Esophagus squamous epithelium (tissue), 5 donors: Measurements from ENCODE around the gene OR9K2. TPM values are rescaled to one million over a fixed set of nuclear protein-coding genes. Genes with fewer than 3 reads are reported as not detected.
A peak's percentile ranks its signal among the peaks of the same experiment; 100 is the strongest.
"Not testable (repeated sequence)": the region's sequence is repeated elsewhere in the genome, so short reads cannot be mapped to it uniquely, and the experiment has no call there.

Source experiments
- DNase-seq: peaks from one replicate; lab custom pipeline; 2025; lab: John Stamatoyannopoulos, UW
- H3K27ac ChIP-seq, 4 donors: fragments of 200-600 bp; sonication (generic); one replicate each; pipeline ENCODE4 v1.5.1; 2016 to 2019; ENCODE audit warnings: mild to moderate bottlenecking in 1 of 4
- H3K27me3 ChIP-seq, 4 donors: fragments of 200-600 bp; sonication (generic); 1 replicate in 3 of 4; 2 replicates in 1 of 4; pipeline versions ENCODE4 v1.5.1 to v1.6.0; 2017 to 2021; ENCODE audit warnings: antibody characterized with exemption in 1 of 4
- H3K36me3 ChIP-seq, 3 donors: fragments of 200-600 bp; sonication (generic); one replicate each; pipeline ENCODE4 v1.5.1; 2016 to 2019
- H3K4me1 ChIP-seq, 3 donors: fragments of 200-600 bp; sonication (generic); one replicate each; pipeline ENCODE4 v1.5.1; 2017 to 2019
- H3K4me3 ChIP-seq, 4 donors: fragments of 200-600 bp; sonication (generic); 1 replicate in 3 of 4; 2 replicates in 1 of 4; pipeline ENCODE4 v1.5.1; 2016 to 2019; ENCODE audit warnings: mild to moderate bottlenecking in 2 of 4, moderate library complexity in 1 of 4
- H3K9me3 ChIP-seq, 3 donors: fragments of 200-600 bp; sonication (generic); one replicate each; pipeline ENCODE4 v1.5.1; 2016 to 2019
- POLR2A ChIP-seq, 4 donors: fragments of 450-650 bp; IDR thresholded peaks; one replicate each; pipeline ENCODE4 v1.6.1; 2017; ENCODE audit warnings: antibody characterized with exemption in 4 of 4, mild to moderate bottlenecking in 4 of 4, moderate library complexity in 3 of 4
- WGBS, 2 donors: methylation state at CpG; one replicate each; pipeline ENCODE4 v1.1.5; 2018; 5-methylcytosine and 5-hydroxymethylcytosine counted together
- intact Hi-C: fragments of 100-400 bp; cut with DNase I; formaldehyde crosslinking; loops from one replicate; pipeline ENCODE4 v1.15.0; 2022
- total RNA-seq, 4 donors: library from RNA; depleted of rRNA; stranded (reverse); fragments of >200 nt; gene quantifications; one replicate each; pipeline ENCODE4 v1.1.0, GENCODE V29; 2016
- TF ChIP-seq, protein P1 (sequence below), 6 experiments: fragments of 450-650 bp in 4 of 6; fragments of 200-600 bp in 2 of 6; sonication (generic) in 2 of 6; IDR thresholded peaks; one replicate each; pipeline ENCODE4 v1.5.1; 2016 to 2019; ENCODE audit warnings: antibody characterized with exemption in 6 of 6, mild to moderate bottlenecking in 4 of 6, moderate library complexity in 4 of 6
- donor health status: DM: yes; HTN: yes; CAD: no.

The OR9K2 gene
- total RNA-seq, 4 donors from 2014 or later: not detected

DNA sequence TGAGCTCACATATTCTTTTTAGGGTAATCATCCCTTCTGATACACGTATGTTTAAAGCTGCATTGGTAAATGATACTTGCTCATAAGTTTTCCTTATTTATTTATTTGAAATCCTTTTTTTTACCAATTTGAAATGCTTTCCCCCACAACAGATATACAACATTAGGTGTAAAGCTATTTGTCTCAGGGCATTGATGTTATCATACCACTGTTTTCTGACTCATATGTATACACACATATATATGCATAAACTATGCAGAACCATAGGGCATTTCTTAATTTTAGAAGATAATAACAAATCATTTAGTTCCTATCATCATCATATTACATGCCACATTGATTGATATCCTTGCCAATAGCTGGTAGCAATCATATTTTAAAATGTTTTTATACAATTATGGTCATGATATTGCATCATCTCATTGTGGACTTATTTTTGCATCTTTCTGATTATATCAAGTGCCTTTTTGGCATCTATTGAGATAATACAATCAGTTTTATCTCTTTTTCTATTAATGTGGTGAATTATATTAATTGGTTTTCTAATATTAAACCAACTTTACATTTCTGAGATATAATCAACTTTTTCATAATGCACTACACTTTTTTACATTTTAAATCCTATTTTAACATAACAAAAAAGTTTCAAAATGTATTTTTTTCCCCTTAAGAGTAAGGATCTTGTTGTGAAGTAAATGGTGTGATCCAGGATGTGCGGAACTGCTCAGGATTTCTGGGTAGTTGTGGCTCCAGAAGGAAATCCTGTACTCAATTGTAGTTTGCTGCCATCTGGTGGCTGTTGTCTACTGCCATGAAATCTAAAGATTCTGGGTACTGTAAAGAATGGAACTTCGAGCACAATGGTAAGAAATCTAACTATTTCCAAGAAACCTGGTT lies 16.7 kb downstream of the OR9K2 start:
- H3K9me3 ChIP-seq: no peaks in the 10 kb centered on the region
- intact Hi-C loops: no loop called here
- H3K4me3 ChIP-seq: no peak overlapping the region
- H3K27me3 ChIP-seq: no peaks in the 10 kb centered on the region
- no peak overlapping the region for H3K27ac ChIP-seq
- DNase-seq: no peak
- no peaks in the 10 kb centered on the region for H3K4me1 ChIP-seq
- no peaks in the 10 kb centered on the region for H3K36me3 ChIP-seq
- no peak for TF ChIP-seq POLR2A (IDR thresholded peaks at IDR 0.05)
- TF ChIP-seq, protein P1, sequence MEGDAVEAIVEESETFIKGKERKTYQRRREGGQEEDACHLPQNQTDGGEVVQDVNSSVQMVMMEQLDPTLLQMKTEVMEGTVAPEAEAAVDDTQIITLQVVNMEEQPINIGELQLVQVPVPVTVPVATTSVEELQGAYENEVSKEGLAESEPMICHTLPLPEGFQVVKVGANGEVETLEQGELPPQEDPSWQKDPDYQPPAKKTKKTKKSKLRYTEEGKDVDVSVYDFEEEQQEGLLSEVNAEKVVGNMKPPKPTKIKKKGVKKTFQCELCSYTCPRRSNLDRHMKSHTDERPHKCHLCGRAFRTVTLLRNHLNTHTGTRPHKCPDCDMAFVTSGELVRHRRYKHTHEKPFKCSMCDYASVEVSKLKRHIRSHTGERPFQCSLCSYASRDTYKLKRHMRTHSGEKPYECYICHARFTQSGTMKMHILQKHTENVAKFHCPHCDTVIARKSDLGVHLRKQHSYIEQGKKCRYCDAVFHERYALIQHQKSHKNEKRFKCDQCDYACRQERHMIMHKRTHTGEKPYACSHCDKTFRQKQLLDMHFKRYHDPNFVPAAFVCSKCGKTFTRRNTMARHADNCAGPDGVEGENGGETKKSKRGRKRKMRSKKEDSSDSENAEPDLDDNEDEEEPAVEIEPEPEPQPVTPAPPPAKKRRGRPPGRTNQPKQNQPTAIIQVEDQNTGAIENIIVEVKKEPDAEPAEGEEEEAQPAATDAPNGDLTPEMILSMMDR (IDR thresholded peaks at IDR 0.05): peak; percentile 30 to 59 (median 36)
- WGBS, 2 donors: 37 to 44% methylated on average over 3 of the region's 3 CpGs

DNA sequence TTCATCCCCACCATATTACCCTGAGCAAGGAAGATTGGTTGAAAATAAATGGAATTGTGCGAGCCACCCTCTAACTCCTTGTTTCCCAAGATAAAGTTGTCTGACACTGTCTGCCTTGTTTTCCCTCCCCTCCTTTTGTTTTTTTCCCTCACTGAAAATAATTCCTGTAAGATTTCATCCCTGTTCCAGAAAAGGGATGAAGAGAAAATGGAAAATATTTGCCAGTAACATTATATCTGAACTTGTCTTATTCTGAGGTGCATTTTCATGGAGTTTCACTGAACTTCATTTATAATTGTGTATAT lies 17.3 kb downstream of the OR9K2 start:
- 36 to 41% methylated on average over 1 of the region's 1 CpG for WGBS, 2 donors
- no peak for DNase-seq
- Histone ChIP-seq H3K9me3 (no peaks in the 10 kb centered on the region), H3K36me3 (no peaks in the 10 kb centered on the region), H3K27me3 (no peaks in the 10 kb centered on the region), H3K4me3 (no peak overlapping the region), H3K4me1 (no peaks in the 10 kb centered on the region), H3K27ac (no peak overlapping the region)
- intact Hi-C loops: no loop called here
- TF ChIP-seq POLR2A (IDR thresholded peaks at IDR 0.05): no peak
- TF ChIP-seq, protein P1 (IDR thresholded peaks at IDR 0.05): no peak

DNA sequence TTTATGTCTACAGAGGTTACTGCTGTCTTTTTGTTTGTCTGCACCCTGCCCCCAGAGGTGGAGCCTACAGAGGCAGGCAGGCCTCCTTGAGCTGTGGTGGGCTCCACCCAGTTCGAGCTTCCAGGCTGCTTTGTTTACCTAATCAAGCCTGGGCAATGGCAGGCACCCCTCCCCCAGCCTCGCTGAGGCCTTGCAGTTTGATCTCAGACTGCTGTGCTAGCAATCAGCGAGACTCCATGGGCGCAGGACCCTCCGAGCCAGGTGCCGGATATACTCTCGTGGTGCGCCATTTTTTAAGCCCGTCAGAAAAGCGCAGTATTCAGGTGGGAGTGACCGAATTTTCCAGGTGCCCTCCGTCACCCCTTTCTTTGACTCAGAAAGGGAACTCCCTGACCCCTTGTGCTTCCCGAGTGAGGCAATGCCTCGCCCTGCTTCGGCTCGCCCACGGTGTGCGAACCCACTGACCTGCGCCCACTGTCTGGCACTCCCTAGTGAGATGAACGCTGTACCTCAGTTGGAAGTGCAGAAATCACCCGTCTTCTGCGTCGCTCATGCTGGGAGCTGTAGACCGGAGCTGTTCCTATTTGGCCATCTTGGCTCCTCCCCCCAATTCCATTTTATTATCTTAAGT lies 40.9 kb downstream of the OR9K2 start:
- H3K27ac ChIP-seq, H3K9me3 ChIP-seq, DNase-seq, H3K4me3 ChIP-seq, H3K4me1 ChIP-seq, H3K36me3 ChIP-seq, H3K27me3 ChIP-seq, intact Hi-C loops: not testable (repeated sequence)
- WGBS, 2 donors: 80 to 86% methylated on average over 14 to 19 of the region's 24 CpGs

DNA sequence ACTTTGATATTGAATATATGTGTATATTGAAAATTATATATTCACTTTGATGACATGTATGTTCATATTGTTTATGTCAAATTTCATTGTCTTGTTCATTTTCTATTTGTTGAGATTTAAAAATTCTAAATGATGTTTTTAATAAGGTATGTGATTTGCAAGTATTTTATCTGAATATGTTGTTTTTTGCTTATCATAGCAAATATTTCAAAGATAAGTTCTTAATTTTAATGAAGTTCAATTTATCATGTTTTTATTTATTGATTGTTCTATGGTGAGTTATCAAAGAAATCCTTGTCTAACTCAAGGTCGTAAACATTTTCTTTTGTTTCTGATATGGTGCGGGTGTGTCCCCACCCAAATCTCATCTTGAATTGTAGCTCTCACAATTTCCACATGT lies 45.2 kb downstream of the OR9K2 start:
- Histone ChIP-seq H3K9me3 (no peaks in the 10 kb centered on the region), H3K27me3 (no peaks in the 10 kb centered on the region), H3K36me3 (no peaks in the 10 kb centered on the region), H3K27ac (no peak overlapping the region), H3K4me3 (no peak overlapping the region), H3K4me1 (no peaks in the 10 kb centered on the region)
- 89% methylated on average over 2 of the region's 2 CpGs for WGBS, 2 donors
- intact Hi-C loops: no loop called here
- no peak for DNase-seq
- no peak for TF ChIP-seq POLR2A (IDR thresholded peaks at IDR 0.05)
- TF ChIP-seq, protein P1 (IDR thresholded peaks at IDR 0.05): no peak

DNA sequence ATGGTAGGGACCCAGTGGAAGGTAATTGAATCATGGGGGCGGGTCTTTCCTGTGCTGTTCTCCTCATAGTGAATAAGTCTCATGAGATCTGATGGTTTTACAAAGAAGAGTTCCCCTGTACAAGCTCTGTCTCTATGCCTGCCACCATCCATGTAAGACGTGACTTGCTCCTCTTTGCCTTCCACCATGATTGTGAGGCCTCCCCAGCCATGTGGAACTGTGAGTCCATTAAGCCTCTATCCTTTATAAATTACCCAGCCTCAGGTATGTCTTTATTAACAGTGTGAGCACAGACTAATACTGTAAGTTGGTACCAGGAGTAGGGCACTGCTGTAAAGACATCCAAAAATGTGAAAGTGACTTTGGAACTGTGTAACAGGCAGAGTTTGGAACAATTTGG lies 45.6 kb downstream of the OR9K2 start:
- H3K27me3 ChIP-seq, intact Hi-C loops, H3K4me3 ChIP-seq, H3K27ac ChIP-seq, H3K4me1 ChIP-seq, H3K9me3 ChIP-seq, H3K36me3 ChIP-seq, DNase-seq: not testable (repeated sequence)
- WGBS, 2 donors: 43 to 52% methylated on average over 2 of the region's 2 CpGs

DNA sequence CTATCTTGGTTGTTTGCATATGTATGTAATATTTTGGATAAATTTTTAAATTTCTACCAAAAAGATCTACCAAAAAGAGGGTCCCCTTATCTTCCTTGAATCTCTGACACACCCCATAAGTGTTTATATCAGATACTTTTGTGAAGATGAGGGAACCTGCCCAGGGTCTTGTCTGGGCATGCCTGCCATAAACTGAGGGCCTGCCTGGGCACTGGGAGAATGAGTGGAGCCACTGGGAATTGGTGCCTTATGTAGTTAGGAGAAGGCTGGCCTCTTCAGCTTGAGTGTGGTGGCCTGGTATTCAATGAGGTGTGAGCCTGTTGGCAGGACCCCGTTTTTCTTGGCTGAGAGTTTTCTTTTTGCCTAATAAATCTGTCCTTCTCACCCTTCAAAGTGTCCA lies 46.5 kb downstream of the OR9K2 start:
- Histone ChIP-seq H3K4me3 (no peak overlapping the region), H3K9me3 (no peaks in the 10 kb centered on the region), H3K27me3 (no peaks in the 10 kb centered on the region), H3K27ac (no peak overlapping the region), H3K4me1 (no peaks in the 10 kb centered on the region), H3K36me3 (no peaks in the 10 kb centered on the region)
- no peak for TF ChIP-seq POLR2A (IDR thresholded peaks at IDR 0.05)
- TF ChIP-seq, protein P1 (IDR thresholded peaks at IDR 0.05): no peak
- DNase-seq: no peak
- intact Hi-C loops: no loop called here
- 0 to 22% methylated on average over 1 of the region's 1 CpG for WGBS, 2 donors
